IMR-90 (cell line): ENCODE measurements around the gene APOF.
"Not testable (repeated sequence)": the region's sequence is repeated elsewhere in the genome, so short reads cannot be mapped to it uniquely, and the experiment has no call there.

ENCODE experiments used
- CTCF ChIP-seq: conservative IDR thresholded peaks from 2 replicates; pipeline ENCODE4 v1.5.1; 2012; ENCODE audit warnings: mild to moderate bottlenecking, low read depth, low read length, improper control_type of control experiment
- ELK1 ChIP-seq: fragments of 150-350 bp; IDR thresholded peaks from 2 replicates; pipeline ENCODE4 v1.6.1; 2016; ENCODE audit warnings: low read depth, mild to moderate bottlenecking, low read length, moderate library complexity, borderline replicate concordance
- FOS ChIP-seq: fragments of 150-350 bp; IDR thresholded peaks from 2 replicates; pipeline ENCODE4 v1.6.1; 2016; ENCODE audit warnings: low read depth, low read length
- MAFK ChIP-seq: IDR thresholded peaks from 2 replicates; pipeline ENCODE4 v1.6.1; 2012; ENCODE audit warnings: low read depth, low read length, improper control_type of control experiment
- POLR2A ChIP-seq: IDR thresholded peaks from 2 replicates; pipeline ENCODE4 v1.6.1; 2012; ENCODE audit warnings: mild to moderate bottlenecking, low read depth, low read length
- RAD21 ChIP-seq: IDR thresholded peaks from 2 replicates; pipeline ENCODE4 v1.6.1; 2012; ENCODE audit warnings: low read length, improper control_type of control experiment
- RFX5 ChIP-seq: IDR thresholded peaks from 2 replicates; pipeline ENCODE4 v1.8.0; 2012; ENCODE audit warnings: low read depth, mild to moderate bottlenecking, low read length, moderate library complexity
- TF ChIP-seq, protein P1 (sequence below): fragments of 150-350 bp; IDR thresholded peaks from 2 replicates; pipeline ENCODE4 v1.6.1; 2017; ENCODE audit warnings: mild to moderate bottlenecking, antibody characterized with exemption, low read length, low read depth

- not testable (repeated sequence) for TF ChIP-seq CTCF, RAD21, ELK1, MAFK, POLR2A, FOS, RFX5
- TF ChIP-seq, protein P1, sequence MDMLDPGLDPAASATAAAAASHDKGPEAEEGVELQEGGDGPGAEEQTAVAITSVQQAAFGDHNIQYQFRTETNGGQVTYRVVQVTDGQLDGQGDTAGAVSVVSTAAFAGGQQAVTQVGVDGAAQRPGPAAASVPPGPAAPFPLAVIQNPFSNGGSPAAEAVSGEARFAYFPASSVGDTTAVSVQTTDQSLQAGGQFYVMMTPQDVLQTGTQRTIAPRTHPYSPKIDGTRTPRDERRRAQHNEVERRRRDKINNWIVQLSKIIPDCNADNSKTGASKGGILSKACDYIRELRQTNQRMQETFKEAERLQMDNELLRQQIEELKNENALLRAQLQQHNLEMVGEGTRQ = not testable (repeated sequence)
Measured at GRCh38 chr12:56321610-56322009, 41.0 kb downstream of the APOF start.
